ENCODE data around the gene PC.

PC gene

GRCh38 chr11:66912361-66912760 lies 45.8 kb downstream of the PC start:
- DNase-seq (ENCODE audit: low spot score), result no peak

GRCh38 chr11:66910669-66911068 lies 47.5 kb downstream of the PC start:
- no peak for DNase-seq (ENCODE audit: low spot score)

GRCh38 chr11:66910016-66910415 lies 48.2 kb downstream of the PC start:
- DNase-seq (ENCODE audit: low spot score), result no peak

- DNase-seq (ENCODE audit: low spot score), result peak; percentile 36
These were observed 49.0 kb downstream of the PC start for GRCh38 chr11:66909181-66909580.

- DNase-seq (ENCODE audit: low spot score), result peak; percentile 85
These were observed 50.2 kb downstream of the PC start for GRCh38 chr11:66907751-66908630.

- DNase-seq (ENCODE audit: low spot score), result no peak
These were observed 52.0 kb downstream of the PC start for GRCh38 chr11:66906061-66906733.

GRCh38 chr11:66905631-66906030 lies 52.6 kb downstream of the PC start:
- DNase-seq (ENCODE audit: low spot score), result no peak

- DNase-seq (ENCODE audit: low spot score), result no peak
These were observed 53.1 kb downstream of the PC start for GRCh38 chr11:66904981-66905521.

GRCh38 chr11:66904561-66904960 lies 53.6 kb downstream of the PC start:
- DNase-seq (ENCODE audit: low spot score), result no peak

GRCh38 chr11:66904055-66904454 lies 54.1 kb downstream of the PC start:
- no peak for DNase-seq (ENCODE audit: low spot score)

GRCh38 chr11:66902486-66903177 lies 55.6 kb downstream of the PC start:
- no peak for DNase-seq (ENCODE audit: low spot score)

- no peak for DNase-seq (ENCODE audit: low spot score)
These were observed 56.2 kb downstream of the PC start for GRCh38 chr11:66901964-66902390.

GRCh38 chr11:66894141-66894540 lies 64.0 kb downstream of the PC start:
- DNase-seq (ENCODE audit: low spot score), result no peak

- DNase-seq (ENCODE audit: low spot score), result no peak
These were observed 65.3 kb downstream of the PC start for GRCh38 chr11:66892911-66893310.

GRCh38 chr11:66891851-66892660 lies 66.1 kb downstream of the PC start:
- peak; percentile 94 for DNase-seq (ENCODE audit: low spot score)

GRCh38 chr11:66889960-66890359 lies 68.2 kb downstream of the PC start:
- no peak for DNase-seq (ENCODE audit: low spot score)

GRCh38 chr11:66888282-66888681 lies 69.9 kb downstream of the PC start:
- DNase-seq (ENCODE audit: low spot score), result no peak

- DNase-seq (ENCODE audit: low spot score), result no peak
These were observed 70.7 kb downstream of the PC start for GRCh38 chr11:66887526-66887925.

- DNase-seq (ENCODE audit: low spot score), result no peak
These were observed 71.4 kb downstream of the PC start for GRCh38 chr11:66886671-66887221.

- peak; percentile 33 for DNase-seq (ENCODE audit: low spot score)
These were observed 72.2 kb downstream of the PC start for GRCh38 chr11:66885950-66886440.

GRCh38 chr11:66885469-66885868 lies 72.7 kb downstream of the PC start:
- no peak for DNase-seq (ENCODE audit: low spot score)
